ENCODE data around the gene LAMC1.

The LAMC1 gene

GRCh38 chr1:183195142-183195574 is 171.9 kb downstream of the LAMC1 start:
- peak overlapping the region; percentile 49 to 69 for H3K27ac ChIP-seq (ENCODE audit: low read depth in 2 of 2, low read length in 2 of 2)
- no peak overlapping the region for H3K4me3 ChIP-seq (ENCODE audit: low read length in 2 of 2)
- H3K4me1 ChIP-seq (ENCODE audit: control insufficient read depth in 2 of 2, insufficient read depth in 2 of 2, low read length in 2 of 2): peaks cover 0 to 3% of the 10 kb centered on the region in 2 donors
- no peak overlapping the region for H3K9ac ChIP-seq (ENCODE audit: low read depth in 1 of 2, low read length in 2 of 2)
- no peaks in the 10 kb centered on the region for H3K36me3 ChIP-seq (ENCODE audit: control insufficient read depth in 2 of 2, insufficient read depth in 2 of 2, low read length in 2 of 2)
- H3K9me3 ChIP-seq (ENCODE audit: control insufficient read depth in 2 of 2, low read length in 2 of 2): no peaks in the 10 kb centered on the region
- no peaks in the 10 kb centered on the region for H3K27me3 ChIP-seq (ENCODE audit: control insufficient read depth in 2 of 2, insufficient read depth in 2 of 2, low read length in 2 of 2)
